Transverse colon (tissue), 4 donors: ENCODE results near the gene CS.

ENCODE experiments used
- CTCF ChIP-seq, 5 experiments: fragments of 200-600 bp in 3 of 5; fragments of 450-650 bp in 2 of 5; sonication (generic) in 3 of 5; IDR thresholded peaks; 1 replicate in 2 of 5; 2 replicates in 3 of 5; pipeline ENCODE4 v1.5.1; 2016 to 2017; ENCODE audit warnings: antibody characterized with exemption in 5 of 5, inconsistent platforms in 3 of 5, mild to moderate bottlenecking in 2 of 5, moderate library complexity in 1 of 5
- EP300 ChIP-seq: sonication (generic); formaldehyde crosslinking; IDR thresholded peaks from one replicate; pipeline ENCODE4 v1.6.1; 2017; ENCODE audit warnings: antibody characterized with exemption, low read depth
- POLR2A ChIP-seq: fragments of 450-650 bp; IDR thresholded peaks from one replicate; pipeline ENCODE4 v1.6.1; 2016; ENCODE audit warnings: antibody characterized with exemption, mild to moderate bottlenecking, moderate library complexity
- POLR2AphosphoS5 ChIP-seq, 3 donors: sonication (generic); formaldehyde crosslinking; IDR thresholded peaks; one replicate each; pipeline ENCODE4 v1.6.1; 2016; ENCODE audit warnings: antibody characterized with exemption in 3 of 3

DNA sequence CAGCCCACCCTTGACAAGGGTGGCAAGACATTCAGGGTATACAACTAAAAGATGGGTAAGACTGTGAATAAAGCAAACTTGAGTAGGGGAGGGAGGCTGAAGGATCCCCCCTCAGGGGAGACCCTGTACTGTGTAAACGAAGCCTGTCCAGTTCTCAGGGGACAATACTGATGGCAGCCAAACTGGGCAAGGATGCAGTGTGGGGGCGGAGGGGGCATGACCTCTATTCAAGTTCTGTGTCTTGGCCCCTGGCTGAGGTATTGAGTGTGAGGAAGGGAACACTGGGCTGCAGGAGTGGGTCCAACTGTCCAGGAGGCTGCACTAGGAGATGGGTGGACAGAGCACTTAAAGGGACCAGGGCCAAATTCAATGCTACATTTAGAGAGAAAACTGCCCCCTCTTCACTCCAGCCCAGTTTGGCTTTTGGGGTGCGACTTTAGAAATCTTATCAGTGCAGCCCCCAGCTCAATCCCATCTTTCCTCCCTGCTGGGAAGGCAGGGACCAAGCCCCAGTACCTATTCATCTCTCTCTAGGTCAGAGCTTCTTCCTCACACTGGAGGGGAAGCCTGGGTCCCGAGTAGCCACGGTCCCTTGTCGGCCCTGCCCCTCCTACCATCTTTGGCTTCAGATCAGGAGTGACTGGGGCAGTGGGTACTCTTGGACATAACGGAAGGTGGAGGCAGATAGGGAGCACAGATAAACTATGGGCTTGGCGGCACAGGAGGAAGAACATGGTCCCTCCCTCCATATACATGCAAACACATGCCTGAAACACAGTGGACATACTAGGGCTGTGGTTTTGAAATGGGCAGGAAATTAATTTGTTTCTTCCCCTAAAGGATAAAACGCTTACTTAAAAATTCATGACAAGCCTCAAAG is 58.5 kb downstream of the CS start:
- no peak for TF ChIP-seq POLR2AphosphoS5 (IDR thresholded peaks at IDR 0.05)
- no peak for TF ChIP-seq CTCF (IDR thresholded peaks at IDR 0.05)
- no peak for TF ChIP-seq EP300
- no peak for TF ChIP-seq POLR2A
